Measurements from ENCODE around the gene COPS2. TPM values are rescaled to one million over a fixed set of nuclear protein-coding genes. Genes with fewer than 3 reads are reported as not detected.

COPS2 gene
- total RNA-seq, 4 donors from 2014 or later = 15.0 to 51.4 (median 24.4) TPM

DNA sequence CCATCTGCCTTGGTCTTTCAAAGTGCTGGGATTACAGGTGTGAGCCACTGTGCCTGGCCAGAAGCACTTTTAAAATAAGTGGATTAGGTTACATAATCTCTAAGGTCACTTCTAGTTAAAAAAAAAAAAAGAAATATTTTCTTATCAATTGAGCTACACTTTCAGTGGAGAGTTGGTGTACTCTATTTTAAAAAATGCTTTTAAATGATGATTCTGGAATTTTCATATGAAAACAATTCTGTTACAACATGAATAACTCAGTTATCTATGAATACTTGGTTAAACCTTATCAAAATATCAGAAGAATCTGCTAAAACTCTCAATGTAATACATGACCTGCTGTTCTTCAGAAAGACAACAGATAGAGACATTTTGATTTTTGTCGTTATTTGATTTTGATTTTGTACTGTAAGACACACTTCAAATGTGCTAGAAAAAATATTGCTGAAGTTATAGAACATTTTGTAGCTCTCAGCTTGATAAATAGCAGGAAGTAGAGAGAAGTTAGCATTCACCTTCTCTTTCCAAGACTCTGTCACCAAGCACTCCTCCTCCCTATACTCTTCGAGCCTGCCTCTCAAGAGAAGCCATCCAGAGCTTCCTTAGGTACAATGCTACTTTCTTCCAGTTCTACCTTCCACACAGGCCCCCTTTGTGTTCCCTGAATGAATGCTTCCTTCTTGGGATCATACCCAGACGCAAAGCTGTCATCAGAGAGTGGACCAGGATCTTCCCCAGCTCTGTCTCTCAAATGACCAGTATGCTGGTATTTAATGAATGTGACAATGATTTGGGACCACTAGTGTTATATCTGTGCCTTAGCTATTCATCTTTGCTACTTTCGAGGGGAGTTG lies 61.9 kb downstream of the COPS2 start:
- no peaks in the 10 kb centered on the region for H3K9me3 ChIP-seq
- peaks cover 0 to 4% (median 0%) of the 10 kb centered on the region in 4 donors for H3K4me1 ChIP-seq
- WGBS, 2 donors (ENCODE audit: low coverage in 1 of 2) = 90 to 93% methylated on average over 4 of the region's 4 CpGs
- no peak for DNase-seq
- TF ChIP-seq POLR2A (IDR thresholded peaks at IDR 0.05) (no peak), POLR2AphosphoS5 (IDR thresholded peaks at IDR 0.05) (no peak)
- TF ChIP-seq, protein P1, sequence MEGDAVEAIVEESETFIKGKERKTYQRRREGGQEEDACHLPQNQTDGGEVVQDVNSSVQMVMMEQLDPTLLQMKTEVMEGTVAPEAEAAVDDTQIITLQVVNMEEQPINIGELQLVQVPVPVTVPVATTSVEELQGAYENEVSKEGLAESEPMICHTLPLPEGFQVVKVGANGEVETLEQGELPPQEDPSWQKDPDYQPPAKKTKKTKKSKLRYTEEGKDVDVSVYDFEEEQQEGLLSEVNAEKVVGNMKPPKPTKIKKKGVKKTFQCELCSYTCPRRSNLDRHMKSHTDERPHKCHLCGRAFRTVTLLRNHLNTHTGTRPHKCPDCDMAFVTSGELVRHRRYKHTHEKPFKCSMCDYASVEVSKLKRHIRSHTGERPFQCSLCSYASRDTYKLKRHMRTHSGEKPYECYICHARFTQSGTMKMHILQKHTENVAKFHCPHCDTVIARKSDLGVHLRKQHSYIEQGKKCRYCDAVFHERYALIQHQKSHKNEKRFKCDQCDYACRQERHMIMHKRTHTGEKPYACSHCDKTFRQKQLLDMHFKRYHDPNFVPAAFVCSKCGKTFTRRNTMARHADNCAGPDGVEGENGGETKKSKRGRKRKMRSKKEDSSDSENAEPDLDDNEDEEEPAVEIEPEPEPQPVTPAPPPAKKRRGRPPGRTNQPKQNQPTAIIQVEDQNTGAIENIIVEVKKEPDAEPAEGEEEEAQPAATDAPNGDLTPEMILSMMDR (IDR thresholded peaks at IDR 0.05) = no peak
- H3K27ac ChIP-seq = no peak overlapping the region
- H3K4me3 ChIP-seq = no peak overlapping the region
- in situ Hi-C loops (cut with MboI; ENCODE audit: low pct_ligation_motif_present in 1 of 4, low pct_unique_long_range_greater_than_20kb in 1 of 4, low sequenced_read_pairs in 3 of 4) = no loop called here
- intact Hi-C loops (cut with DNase I; ENCODE audit: low total_unique reads) = no loop called here
- no peaks in the 10 kb centered on the region for H3K36me3 ChIP-seq
- no peaks in the 10 kb centered on the region for H3K27me3 ChIP-seq

DNA sequence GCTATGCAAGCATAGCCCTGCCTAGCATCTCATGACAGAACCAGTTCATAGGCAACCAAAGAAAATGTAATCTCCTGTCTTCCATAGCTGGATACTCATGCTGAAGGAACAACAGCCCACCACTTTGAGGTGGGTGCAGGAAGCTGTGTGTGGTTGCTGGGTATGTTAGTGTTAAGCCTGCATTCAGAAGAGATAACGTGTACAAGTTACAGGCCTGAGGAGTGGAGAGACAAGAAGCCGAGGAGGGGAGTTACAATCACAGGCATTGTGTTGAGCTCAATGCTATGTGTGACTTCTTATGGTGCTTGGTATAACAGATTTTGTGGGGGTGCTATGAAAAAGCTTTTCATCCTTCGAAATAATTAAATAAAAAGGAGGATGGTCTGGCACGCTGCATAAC lies 66.4 kb downstream of the COPS2 start:
- H3K36me3 ChIP-seq = no peaks in the 10 kb centered on the region
- in situ Hi-C loops (cut with MboI; ENCODE audit: low pct_ligation_motif_present in 1 of 4, low pct_unique_long_range_greater_than_20kb in 1 of 4, low sequenced_read_pairs in 3 of 4) = no loop called here
- H3K27ac ChIP-seq = no peak overlapping the region
- intact Hi-C loops (cut with DNase I; ENCODE audit: low total_unique reads) = no loop called here
- no peak overlapping the region for H3K4me3 ChIP-seq
- no peaks in the 10 kb centered on the region for H3K27me3 ChIP-seq
- WGBS, 2 donors (ENCODE audit: low coverage in 1 of 2) = 83 to 94% methylated on average over 4 of the region's 4 CpGs
- no peaks in the 10 kb centered on the region for H3K9me3 ChIP-seq
- no peaks in the 10 kb centered on the region for H3K4me1 ChIP-seq
- TF ChIP-seq, protein P1 (IDR thresholded peaks at IDR 0.05) = no peak
- no peak for TF ChIP-seq EP300 (IDR thresholded peaks at IDR 0.05; ENCODE audit: low read depth)
- TF ChIP-seq POLR2AphosphoS5 (IDR thresholded peaks at IDR 0.05) = no peak
- no peak for TF ChIP-seq POLR2A (IDR thresholded peaks at IDR 0.05)
- DNase-seq = no peak

DNA sequence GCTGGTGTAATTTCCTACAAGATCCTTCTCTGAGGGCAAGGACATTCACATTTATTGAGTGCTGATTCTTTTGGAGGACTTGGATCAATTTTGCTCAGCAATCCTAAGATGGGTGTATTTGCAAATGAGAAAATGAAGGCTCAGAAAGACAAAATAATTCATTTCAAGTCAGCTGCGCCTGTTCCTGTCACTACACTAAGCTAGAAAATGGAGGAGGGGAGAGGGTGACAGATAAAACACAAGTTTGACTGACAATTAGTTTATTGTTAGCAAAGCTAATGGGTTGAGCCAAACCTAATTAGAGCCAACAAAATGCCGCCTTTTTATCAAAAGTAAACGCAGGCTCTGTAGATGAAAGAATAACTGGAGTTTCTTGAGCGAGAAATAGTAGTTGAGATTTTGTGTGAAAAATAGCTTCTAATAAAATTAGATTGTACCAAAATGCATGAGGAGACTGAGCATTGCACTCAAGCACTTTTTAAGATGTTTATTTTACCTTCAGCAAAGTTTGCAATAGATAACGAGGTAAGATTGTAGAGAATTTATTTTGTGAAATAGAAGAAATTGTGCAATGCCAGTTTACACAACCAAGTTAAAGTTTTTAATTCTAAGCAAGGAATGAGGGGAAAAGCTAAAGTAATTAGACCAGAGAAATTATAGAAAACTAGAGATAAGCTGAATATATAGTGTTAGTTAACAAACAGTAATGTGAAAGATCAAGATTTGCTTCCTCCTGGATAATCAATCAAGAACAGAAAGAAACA lies 69.5 kb downstream of the COPS2 start:
- TF ChIP-seq, protein P1 (IDR thresholded peaks at IDR 0.05) = no peak
- no peak for DNase-seq
- intact Hi-C loops (cut with DNase I; ENCODE audit: low total_unique reads) (no loop called here), in situ Hi-C loops (cut with MboI; ENCODE audit: low pct_ligation_motif_present in 1 of 4, low pct_unique_long_range_greater_than_20kb in 1 of 4, low sequenced_read_pairs in 3 of 4) (no loop called here)
- Histone ChIP-seq H3K4me3 (no peak overlapping the region), H3K9me3 (no peaks in the 10 kb centered on the region), H3K4me1 (no peaks in the 10 kb centered on the region), H3K27ac (no peak overlapping the region), H3K27me3 (no peaks in the 10 kb centered on the region), H3K36me3 (no peaks in the 10 kb centered on the region)
- 76 to 79% methylated on average over 5 of the region's 5 CpGs for WGBS, 2 donors (ENCODE audit: low coverage in 1 of 2)

DNA sequence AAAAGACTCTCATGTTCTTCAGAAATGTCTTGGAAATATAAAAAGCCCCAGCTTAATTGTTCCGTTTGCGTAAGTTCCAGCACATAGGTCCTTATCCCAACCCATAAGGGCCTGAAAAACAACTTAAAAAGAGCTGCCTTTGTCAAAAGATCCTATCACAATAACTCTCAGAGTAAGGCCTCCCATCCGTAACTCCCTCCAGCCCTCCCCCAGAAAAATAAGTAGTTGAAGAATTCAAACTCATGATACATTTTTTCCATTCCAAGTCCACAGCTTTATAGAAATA lies 71.2 kb downstream of the COPS2 start:
- in situ Hi-C loops (cut with MboI; ENCODE audit: low pct_ligation_motif_present in 1 of 4, low pct_unique_long_range_greater_than_20kb in 1 of 4, low sequenced_read_pairs in 3 of 4) (no loop called here), intact Hi-C loops (cut with DNase I; ENCODE audit: low total_unique reads) (no loop called here)
- Histone ChIP-seq H3K27me3 (no peaks in the 10 kb centered on the region), H3K4me1 (no peaks in the 10 kb centered on the region), H3K27ac (no peak overlapping the region), H3K9me3 (no peaks in the 10 kb centered on the region), H3K36me3 (no peaks in the 10 kb centered on the region), H3K4me3 (no peak overlapping the region)
- DNase-seq = no peak
- WGBS, 2 donors (ENCODE audit: low coverage in 1 of 2) = 93 to 100% methylated on average over 3 of the region's 3 CpGs
- no peak for TF ChIP-seq POLR2A (IDR thresholded peaks at IDR 0.05)
- no peak for TF ChIP-seq POLR2AphosphoS5 (IDR thresholded peaks at IDR 0.05)
- TF ChIP-seq, protein P1 (IDR thresholded peaks at IDR 0.05) = no peak
- no peak for TF ChIP-seq EP300 (IDR thresholded peaks at IDR 0.05; ENCODE audit: low read depth)
